Fibroblast of lung (primary cell): ENCODE results near the gene MAP1LC3C.

Experiments used
- EZH2 ChIP-seq: IDR thresholded peaks from 2 replicates; pipeline ENCODE4 v1.5.1; 2012; ENCODE audit warnings: low read length, control low read depth, mild to moderate bottlenecking; ENCODE audit errors: missing control alignments
- TF ChIP-seq, protein P1 (sequence below), 2 donors: IDR thresholded peaks in 1 of 2; conservative IDR thresholded peaks in 1 of 2; 1 replicate in 1 of 2; 2 replicates in 1 of 2; pipeline ENCODE4 v1.5.1; 2011 to 2012; ENCODE audit warnings: low read length in 2 of 2, control low read depth in 1 of 2, inconsistent platforms in 1 of 2, low read depth in 1 of 2, mild to moderate bottlenecking in 1 of 2

DNA sequence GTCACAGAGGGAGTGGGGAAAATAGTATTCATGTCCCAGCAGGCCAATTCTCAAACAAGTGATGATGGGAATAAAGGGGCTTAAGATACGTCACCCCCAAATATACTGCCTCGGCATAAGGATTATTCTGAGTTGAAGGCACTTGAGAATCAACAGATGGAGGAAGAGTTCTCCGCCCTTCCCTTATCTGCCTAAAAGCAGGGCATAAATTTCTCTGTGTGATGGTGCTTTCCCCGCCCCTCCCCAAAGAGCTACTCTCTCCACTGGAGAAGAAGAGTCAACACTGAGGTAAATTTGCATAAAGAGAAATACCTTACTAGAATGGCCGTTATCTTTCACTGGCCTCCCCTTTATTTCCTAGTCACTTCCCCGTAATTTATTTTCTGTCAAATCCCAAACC, 22.7 kb downstream of the MAP1LC3C start:
- TF ChIP-seq, protein P1, sequence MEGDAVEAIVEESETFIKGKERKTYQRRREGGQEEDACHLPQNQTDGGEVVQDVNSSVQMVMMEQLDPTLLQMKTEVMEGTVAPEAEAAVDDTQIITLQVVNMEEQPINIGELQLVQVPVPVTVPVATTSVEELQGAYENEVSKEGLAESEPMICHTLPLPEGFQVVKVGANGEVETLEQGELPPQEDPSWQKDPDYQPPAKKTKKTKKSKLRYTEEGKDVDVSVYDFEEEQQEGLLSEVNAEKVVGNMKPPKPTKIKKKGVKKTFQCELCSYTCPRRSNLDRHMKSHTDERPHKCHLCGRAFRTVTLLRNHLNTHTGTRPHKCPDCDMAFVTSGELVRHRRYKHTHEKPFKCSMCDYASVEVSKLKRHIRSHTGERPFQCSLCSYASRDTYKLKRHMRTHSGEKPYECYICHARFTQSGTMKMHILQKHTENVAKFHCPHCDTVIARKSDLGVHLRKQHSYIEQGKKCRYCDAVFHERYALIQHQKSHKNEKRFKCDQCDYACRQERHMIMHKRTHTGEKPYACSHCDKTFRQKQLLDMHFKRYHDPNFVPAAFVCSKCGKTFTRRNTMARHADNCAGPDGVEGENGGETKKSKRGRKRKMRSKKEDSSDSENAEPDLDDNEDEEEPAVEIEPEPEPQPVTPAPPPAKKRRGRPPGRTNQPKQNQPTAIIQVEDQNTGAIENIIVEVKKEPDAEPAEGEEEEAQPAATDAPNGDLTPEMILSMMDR (conservative IDR thresholded peaks at IDR 0.05 in 1 of 2, IDR thresholded peaks at IDR 0.05 in 1 of 2; ENCODE audit: low read depth in 1 of 2, low read length in 2 of 2), result no peak
- TF ChIP-seq EZH2, result no peak
